Heart left ventricle (tissue), 16 donors: ENCODE results near the gene FPR2. TPM values are rescaled to one million over a fixed set of nuclear protein-coding genes. Genes with fewer than 3 reads are reported as not detected.
A peak's percentile ranks its signal among the peaks of the same experiment; 100 is the strongest.

Experiments
- ATAC-seq, 4 donors: fragments of 200-7000 bp; cut with Tn5 transposase; one replicate each; pipeline ENCODE4 v1.9.1; 2020 to 2022; ENCODE audit warnings: moderate library complexity in 4 of 4, mild to moderate bottlenecking in 3 of 4, moderate number of reproducible peaks in 1 of 4
- DNase-seq, 5 donors: peaks; one replicate each; pipeline ENCODE4 v3.0.0-alpha.2; 2020
- H3K27ac ChIP-seq, 12 donors: fragments of 200-600 bp; sonication (generic) in 4 of 12; one replicate each; pipeline versions ENCODE4 v1.5.0 to v1.8.0; 2016 to 2022; ENCODE audit warnings: mild to moderate bottlenecking in 2 of 12
- H3K27me3 ChIP-seq, 9 donors: fragments of 200-600 bp; sonication (generic) in 2 of 9; one replicate each; pipeline versions ENCODE4 v1.5.1 to v1.8.0; 2016 to 2022; ENCODE audit warnings: mild to moderate bottlenecking in 3 of 9
- H3K36me3 ChIP-seq, 9 donors: fragments of 200-600 bp; sonication (generic) in 2 of 9; one replicate each; pipeline versions ENCODE4 v1.5.0 to v1.8.0; 2018 to 2022; ENCODE audit warnings: mild to moderate bottlenecking in 2 of 9
- H3K4me1 ChIP-seq, 12 donors: fragments of 200-600 bp; sonication (generic) in 4 of 12; one replicate each; pipeline versions ENCODE4 v1.5.0 to v1.8.0; 2016 to 2022; ENCODE audit warnings: mild to moderate bottlenecking in 3 of 12
- H3K4me3 ChIP-seq, 12 donors: fragments of 200-600 bp; sonication (generic) in 4 of 12; one replicate each; pipeline versions ENCODE4 v1.5.0 to v1.8.0; 2017 to 2022; ENCODE audit warnings: mild to moderate bottlenecking in 9 of 12, moderate library complexity in 4 of 12
- H3K9me3 ChIP-seq, 12 donors: fragments of 200-600 bp; sonication (generic) in 4 of 12; one replicate each; pipeline versions ENCODE4 v1.5.0 to v1.8.0; 2016 to 2022; ENCODE audit warnings: mild to moderate bottlenecking in 1 of 12
- CTCF ChIP-seq, 12 donors: fragments of 200-600 bp; sonication (generic) in 4 of 12; IDR thresholded peaks; one replicate each; pipeline versions ENCODE4 v1.5.0 to v1.8.0; 2018 to 2022; ENCODE audit warnings: antibody characterized with exemption in 12 of 12, mild to moderate bottlenecking in 5 of 12
- POLR2A ChIP-seq, 2 donors: fragments of 450-650 bp; IDR thresholded peaks; one replicate each; pipeline ENCODE4 v1.6.1; 2017; ENCODE audit warnings: antibody characterized with exemption in 2 of 2, mild to moderate bottlenecking in 2 of 2, moderate library complexity in 2 of 2
- WGBS, 4 donors: extraction: QIAGEN DNeasy Blood & Tissue Kit in 2 of 4; methylation state at CpG; one replicate each; pipeline versions ENCODE4 v1.1.5 to v1.1.7; 2013 to 2018; 5-methylcytosine and 5-hydroxymethylcytosine counted together
- intact Hi-C, 10 donors: fragments of 100-400 bp; cut with DNase I; formaldehyde crosslinking; loops; one replicate each; pipeline versions ENCODE4 v1.11.1 to v1.14.2; 2022
- polyA plus RNA-seq, 2 donors: library from polyadenylated mRNA; stranded (reverse); fragments of 200-250 nt; gene quantifications; one replicate each; pipeline ENCODE4 v1.2.3, GENCODE V29; 2013
- total RNA-seq, 9 donors: library from RNA; depleted of rRNA in 2 of 9; stranded (reverse); fragments of >200 nt in 2 of 9; fragmentation: NEBNext Ultra II Directional in 3 of 9; extraction: Animal tissue kit (Norgen Biotek cat#: 25700) in 3 of 9; gene quantifications; one replicate each; pipeline versions ENCODE4 v1.1.0 to v1.2.4, GENCODE V29; 2016 to 2023
- donor health status: ischemic (EF 13 %, LVEDD 7.1; RV severe dilation, severe dysfunction).
- donor health status: healthy with polysubstance abuse.
- donor health status: DM: no; HTN: yes; CAD: no.
- donor health status: DM: no; HTN: no; CAD: no.
- donor health status: ischemic (EF 25% LVEDD 6.9; RV normal size, moderate dysfunction).
- donor health status: ischemic (EF 25% LVEDD 5.7; RV mildly dilated, moderate dysfunction).
- donor health status: healthy.
- donor health status: DM: yes; HTN: yes; CAD: no.
- donor health status: ischemic (EF 35%, LVEDD 5.7; RV mildly dilated, moderate dysfunction).
- donor health status: nonischemic (EF 11% LVEDD 7.7; RV severe dilation, severe dysfunction).
- donor health status: DM: yes; HTN: yes; CAD: no.
- donor health status: PGD.
- donor health status: ischemic (EF 29% LVEDD 5.4; RV normal size, mild dysfunction).
- donor health status: nonischemic (EF 23%, LVEDD 6.1; RV moderate dilation, normal function).

Gene FPR2
- total and polyA plus RNA-seq, 11 donors: 0.11 to 11.1 (median 0.80) TPM; not detected in 1

- ATAC-seq: no peak
- 80 to 91% (median 86%) methylated on average over 8 of the region's 8 CpGs for WGBS, 4 donors
- DNase-seq: peak in 2 of 5 donors; percentile 42 to 57
- Histone ChIP-seq H3K4me3 (peak overlapping the region in 7 of 12 donors; percentile 17 to 53 (median 26)), H3K27me3 (no peaks in the 10 kb centered on the region), H3K4me1 (peaks cover 0 to 46% (median 27%) of the 10 kb centered on the region in 12 donors), H3K27ac (peak overlapping the region in 7 of 12 donors; percentile 34 to 99 (median 93)), H3K36me3 (no peaks in the 10 kb centered on the region), H3K9me3 (peaks cover 0 to 4% (median 0%) of the 10 kb centered on the region in 12 donors)
- intact Hi-C loops: loop anchor here in 1 of 10 donors (10.0 kb wide), 1 partner anchor 431 kb away; the partner anchor contains the start of genes CLDND2 and ETFB
- TF ChIP-seq POLR2A (IDR thresholded peaks at IDR 0.05) (peak in 1 of 2 donors; percentile 38), CTCF (IDR thresholded peaks at IDR 0.05) (no peak)
Measured at GRCh38 chr19:51796195-51796679, 35.3 kb downstream of the FPR2 start.

GRCh38 chr19:51797480-51797879, 36.5 kb downstream of the FPR2 start:
- WGBS, 4 donors: 67 to 83% (median 78%) methylated on average over 5 of the region's 5 CpGs
- intact Hi-C loops: loop anchor here in 1 of 10 donors (10.0 kb wide), 1 partner anchor 433 kb away; the partner anchor contains the start of genes CLDND2 and ETFB
- H3K4me1 ChIP-seq: peaks cover 0 to 52% (median 29%) of the 10 kb centered on the region in 12 donors
- ATAC-seq (no peak), DNase-seq (no peak)
- H3K4me3 ChIP-seq: peak overlapping the region in 7 of 12 donors; percentile 17 to 53 (median 26)
- H3K27ac ChIP-seq: peak overlapping the region in 8 of 12 donors; percentile 32 to 99 (median 94)
- no peaks in the 10 kb centered on the region for H3K36me3 ChIP-seq
- no peaks in the 10 kb centered on the region for H3K27me3 ChIP-seq
- peaks cover 0 to 4% (median 0%) of the 10 kb centered on the region in 12 donors for H3K9me3 ChIP-seq
- TF ChIP-seq POLR2A (IDR thresholded peaks at IDR 0.05): no peak
- TF ChIP-seq CTCF (IDR thresholded peaks at IDR 0.05): no peak

GRCh38 chr19:51798062-51798461, 37.1 kb downstream of the FPR2 start:
- H3K36me3 ChIP-seq: no peaks in the 10 kb centered on the region
- intact Hi-C loops: loop anchor here in 1 of 10 donors (10.0 kb wide), 1 partner anchor 433 kb away; the partner anchor contains the start of genes CLDND2 and ETFB
- peak overlapping the region in 11 of 12 donors; percentile 13 to 99 (median 93) for H3K27ac ChIP-seq
- no peak for ATAC-seq
- H3K4me3 ChIP-seq: peak overlapping the region in 6 of 12 donors; percentile 2 to 53 (median 9)
- TF ChIP-seq POLR2A (IDR thresholded peaks at IDR 0.05) (no peak), CTCF (IDR thresholded peaks at IDR 0.05) (no peak)
- no peak for DNase-seq
- peaks cover 0 to 1% (median 0%) of the 10 kb centered on the region in 12 donors for H3K9me3 ChIP-seq
- WGBS, 4 donors: 43 to 65% (median 50%) methylated on average over 3 of the region's 3 CpGs
- peaks cover 0 to 55% (median 29%) of the 10 kb centered on the region in 12 donors for H3K4me1 ChIP-seq
- H3K27me3 ChIP-seq: no peaks in the 10 kb centered on the region

GRCh38 chr19:51799034-51799773, 38.2 kb downstream of the FPR2 start:
- Histone ChIP-seq H3K27me3 (no peaks in the 10 kb centered on the region), H3K36me3 (no peaks in the 10 kb centered on the region), H3K27ac (peak overlapping the region; percentile 79 to 99 (median 94)), H3K4me1 (peaks cover 0 to 66% (median 34%) of the 10 kb centered on the region in 12 donors), H3K4me3 (peak overlapping the region in 5 of 12 donors; percentile 7 to 53 (median 17)), H3K9me3 (no peaks in the 10 kb centered on the region)
- DNase-seq: peak; percentile 88 to 97 (median 90)
- peak; percentile 92 to 96 (median 95) for ATAC-seq
- TF ChIP-seq CTCF (IDR thresholded peaks at IDR 0.05) (peak in 7 of 12 donors; percentile 12 to 43 (median 19)), POLR2A (IDR thresholded peaks at IDR 0.05) (no peak)
- intact Hi-C loops: loop anchor here in 1 of 10 donors (10.0 kb wide), 1 partner anchor 434 kb away; the partner anchor contains the start of genes CLDND2 and ETFB
- WGBS, 4 donors: 27 to 33% (median 30%) methylated on average over 19 to 20 of the region's 20 CpGs
